ENCODE results near the gene EML6.

The EML6 gene

DNA sequence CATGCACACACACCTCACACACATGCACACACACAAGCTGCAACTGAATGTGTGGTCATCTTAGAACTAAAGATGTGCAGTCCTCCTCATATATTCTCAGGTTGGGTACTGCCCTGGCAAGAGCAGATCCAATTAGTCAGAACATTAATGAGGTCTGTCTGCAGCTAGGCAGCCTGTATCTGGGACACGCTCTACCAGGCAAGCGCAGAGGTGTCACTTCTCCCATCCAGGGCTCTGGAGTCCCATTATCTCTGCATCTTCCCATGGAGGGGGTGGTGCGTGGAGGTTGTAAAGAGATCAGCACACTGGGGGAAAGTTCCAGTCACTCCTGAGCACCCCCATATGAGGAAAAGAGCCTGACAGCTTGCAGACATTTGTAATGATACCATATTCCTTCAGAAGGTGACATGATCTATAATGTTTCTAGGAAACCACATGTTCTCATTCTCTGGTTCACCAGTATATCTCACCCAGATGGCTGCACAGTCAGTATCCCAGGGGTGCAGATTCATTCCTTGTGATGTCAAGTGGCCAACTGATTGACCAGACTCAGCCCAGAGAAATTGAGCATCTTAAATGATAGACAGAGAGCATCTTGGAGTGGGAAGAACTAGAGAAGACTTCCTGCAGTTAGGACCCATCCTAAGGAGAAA lies 231.4 kb downstream of the EML6 start:
- Mint-ChIP-seq H3K4me1 (ENCODE audit: low read depth) (peaks cover 8% of the 10 kb centered on the region), H3K36me3 (ENCODE audit: low read depth) (no peaks in the 10 kb centered on the region)

DNA sequence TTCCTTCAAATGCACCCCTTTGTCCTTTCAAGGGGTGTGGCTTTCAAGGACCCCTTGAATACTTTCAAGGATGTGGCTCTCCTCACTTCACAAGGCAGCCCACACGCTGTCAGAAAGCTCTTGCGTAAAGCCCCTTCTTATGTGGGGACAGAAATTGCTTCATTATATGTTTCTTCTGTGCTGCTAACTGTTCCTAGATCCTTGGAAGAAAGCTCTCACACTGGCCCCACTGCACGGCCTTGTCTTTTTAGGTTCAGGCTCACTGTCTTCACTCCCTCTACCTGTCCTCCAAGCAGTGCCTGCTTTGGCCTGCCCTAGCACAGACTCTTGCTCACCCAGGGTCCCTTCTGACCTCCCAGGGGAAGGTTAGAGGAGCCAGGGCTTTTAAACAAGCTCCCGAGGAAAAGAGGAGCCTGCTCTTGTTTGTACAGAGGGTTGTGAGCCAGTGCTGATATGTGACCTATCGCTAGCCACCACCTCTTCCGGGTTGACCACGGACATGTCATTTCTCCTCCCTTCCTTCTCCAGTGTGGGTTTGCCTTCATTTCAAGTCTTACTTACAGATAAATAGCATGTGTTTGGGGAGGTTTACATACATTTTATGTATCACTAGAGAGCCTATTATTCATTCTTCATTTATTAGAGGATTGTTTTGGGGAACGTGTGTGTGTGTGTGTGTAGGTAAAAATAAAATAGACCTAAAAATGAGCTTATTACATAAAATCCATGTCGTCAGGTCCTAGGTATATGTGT lies 232.1 kb downstream of the EML6 start:
- Mint-ChIP-seq H3K27ac (no peak overlapping the region), H3K27me3 (no peaks in the 10 kb centered on the region), H3K4me3 (no peak overlapping the region)

More for the DNA sequence above, 231.4 kb downstream of the EML6 start:
- Mint-ChIP-seq H3K9me3 (no peaks in the 10 kb centered on the region), H3K27me3 (no peaks in the 10 kb centered on the region), H3K27ac (no peak overlapping the region), H3K4me3 (no peak overlapping the region)
- DNase-seq = no peak

DNA sequence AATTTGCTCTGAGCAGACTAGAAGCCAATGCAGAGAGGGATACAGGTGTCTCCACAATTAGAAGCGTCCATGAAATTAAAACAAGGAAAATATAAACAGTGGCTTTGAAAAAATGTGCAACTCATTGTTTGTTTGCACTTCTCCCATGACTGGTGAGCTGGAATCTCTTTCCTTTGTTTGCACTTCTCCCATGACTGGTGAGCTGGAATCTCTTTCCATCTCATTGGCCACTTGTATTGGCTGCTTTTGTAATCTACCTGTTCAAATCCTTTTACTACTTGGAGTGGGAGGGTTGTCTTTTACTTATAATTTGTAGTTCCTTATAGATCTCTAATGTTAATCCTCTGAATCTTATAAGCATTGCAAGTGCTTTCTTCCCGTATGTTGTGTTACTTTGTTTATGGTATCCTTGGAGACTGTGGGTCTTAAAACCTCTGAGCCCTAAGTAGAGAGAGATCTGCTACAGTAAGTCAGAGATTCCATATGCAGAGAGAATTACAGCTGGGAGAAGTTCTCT lies 232.7 kb downstream of the EML6 start:
- H3K9me3 Mint-ChIP-seq = no peaks in the 10 kb centered on the region
- H3K4me3 Mint-ChIP-seq = no peak overlapping the region
- H3K27me3 Mint-ChIP-seq = no peaks in the 10 kb centered on the region
- no peak overlapping the region for H3K27ac Mint-ChIP-seq
- H3K4me1 Mint-ChIP-seq (ENCODE audit: low read depth) = peaks cover 8% of the 10 kb centered on the region
- no peak for DNase-seq
- no peaks in the 10 kb centered on the region for H3K36me3 Mint-ChIP-seq (ENCODE audit: low read depth)

More for the DNA sequence above, 232.1 kb downstream of the EML6 start:
- no peak for DNase-seq
- H3K9me3 Mint-ChIP-seq = no peaks in the 10 kb centered on the region
- H3K36me3 Mint-ChIP-seq (ENCODE audit: low read depth) = no peaks in the 10 kb centered on the region
- peaks cover 8% of the 10 kb centered on the region for H3K4me1 Mint-ChIP-seq (ENCODE audit: low read depth)

DNA sequence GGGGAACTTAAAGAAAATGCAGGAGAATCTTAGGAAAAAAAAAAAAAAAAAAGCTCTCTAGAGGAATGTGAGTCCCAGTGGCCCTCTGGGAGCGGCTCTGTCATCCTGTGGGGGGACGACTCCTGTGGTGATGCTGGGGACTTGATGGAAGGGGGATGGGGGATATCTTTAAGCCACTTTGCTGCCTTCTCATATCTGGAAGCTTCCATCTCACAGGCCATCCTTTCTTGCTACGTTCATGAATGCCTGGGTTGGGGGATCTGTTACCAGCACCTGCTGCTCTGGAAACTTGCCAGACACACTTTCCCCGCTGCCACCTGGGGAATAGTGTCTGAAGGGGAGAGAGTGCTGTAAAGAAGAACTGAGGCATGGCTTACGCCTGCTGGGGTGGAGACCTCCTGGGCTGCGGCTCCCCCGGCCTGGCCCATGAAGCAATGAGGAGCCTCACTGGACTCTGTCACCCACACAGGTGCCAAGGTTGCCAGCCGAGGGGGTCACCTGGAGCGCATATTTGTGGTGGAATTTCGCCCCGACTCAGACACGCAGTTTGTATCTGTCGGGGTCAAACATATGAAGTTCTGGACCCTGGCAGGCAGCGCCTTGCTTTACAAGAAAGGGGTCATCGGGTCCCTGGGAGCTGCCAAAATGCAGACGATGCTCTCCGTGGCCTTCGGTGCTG lies 234.0 kb downstream of the EML6 start:
- Mint-ChIP-seq H3K27ac (no peak overlapping the region), H3K36me3 (ENCODE audit: low read depth) (no peaks in the 10 kb centered on the region), H3K4me3 (no peak overlapping the region), H3K27me3 (no peaks in the 10 kb centered on the region), H3K9me3 (no peaks in the 10 kb centered on the region), H3K4me1 (ENCODE audit: low read depth) (peaks cover 8% of the 10 kb centered on the region)
- DNase-seq = no peak

DNA sequence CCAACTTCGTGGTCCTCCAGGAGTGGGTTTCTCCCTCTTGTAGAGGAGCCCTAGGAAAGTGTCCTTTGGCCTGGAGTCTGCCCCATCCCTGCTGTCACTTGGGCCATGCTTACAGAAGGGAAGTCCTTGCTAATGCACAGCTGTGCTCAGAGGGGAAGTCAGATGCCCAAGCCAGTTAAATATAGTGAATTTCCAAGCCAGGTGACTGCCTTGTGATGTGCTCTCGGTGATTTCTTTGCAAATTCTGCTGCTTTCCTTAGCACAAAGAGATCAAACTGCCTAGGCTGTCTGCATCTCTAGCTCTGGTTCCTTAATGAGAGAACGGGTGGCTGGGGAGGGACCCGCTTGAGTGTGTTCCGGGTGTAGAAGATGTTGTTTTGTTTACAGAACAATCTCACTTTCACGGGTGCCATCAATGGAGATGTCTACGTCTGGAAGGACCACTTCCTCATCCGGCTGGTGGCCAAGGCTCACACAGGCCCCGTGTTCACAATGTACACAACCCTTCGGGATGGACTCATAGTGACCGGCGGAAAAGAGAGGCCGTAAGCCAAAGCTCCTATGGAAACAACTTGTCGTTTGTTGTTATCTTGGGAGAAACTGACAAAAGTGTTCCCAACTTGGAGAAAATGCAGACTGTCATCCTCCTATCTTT lies 235.4 kb downstream of the EML6 start:
- no peaks in the 10 kb centered on the region for H3K4me1 Mint-ChIP-seq (ENCODE audit: low read depth)
- no peaks in the 10 kb centered on the region for H3K27me3 Mint-ChIP-seq
- H3K27ac Mint-ChIP-seq = no peak overlapping the region
- H3K9me3 Mint-ChIP-seq = no peaks in the 10 kb centered on the region
- no peak for DNase-seq
- no peak overlapping the region for H3K4me3 Mint-ChIP-seq
- H3K36me3 Mint-ChIP-seq (ENCODE audit: low read depth) = no peaks in the 10 kb centered on the region

DNA sequence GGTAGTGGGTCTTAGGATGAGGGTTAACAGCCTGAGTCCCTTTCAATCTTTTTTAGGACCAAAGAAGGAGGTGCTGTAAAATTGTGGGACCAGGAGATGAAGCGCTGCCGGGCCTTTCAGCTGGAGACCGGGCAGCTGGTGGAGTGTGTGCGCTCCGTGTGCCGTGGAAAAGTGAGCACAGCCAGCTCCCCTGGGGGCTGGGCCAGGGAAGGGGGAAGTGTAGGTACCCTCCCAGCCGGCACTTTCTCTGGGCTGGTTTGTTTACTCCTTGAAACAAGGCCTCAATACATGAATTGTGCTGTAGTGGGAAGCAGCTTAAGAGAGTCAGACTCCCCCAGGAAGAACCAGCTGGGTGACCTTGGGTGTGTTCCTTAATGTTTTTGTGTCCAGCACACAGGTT lies 236.7 kb downstream of the EML6 start:
- no peak for DNase-seq
- Mint-ChIP-seq H3K4me3 (no peak overlapping the region), H3K9me3 (no peaks in the 10 kb centered on the region), H3K27ac (no peak overlapping the region), H3K4me1 (ENCODE audit: low read depth) (peaks cover 11% of the 10 kb centered on the region), H3K36me3 (ENCODE audit: low read depth) (no peaks in the 10 kb centered on the region), H3K27me3 (no peaks in the 10 kb centered on the region)

DNA sequence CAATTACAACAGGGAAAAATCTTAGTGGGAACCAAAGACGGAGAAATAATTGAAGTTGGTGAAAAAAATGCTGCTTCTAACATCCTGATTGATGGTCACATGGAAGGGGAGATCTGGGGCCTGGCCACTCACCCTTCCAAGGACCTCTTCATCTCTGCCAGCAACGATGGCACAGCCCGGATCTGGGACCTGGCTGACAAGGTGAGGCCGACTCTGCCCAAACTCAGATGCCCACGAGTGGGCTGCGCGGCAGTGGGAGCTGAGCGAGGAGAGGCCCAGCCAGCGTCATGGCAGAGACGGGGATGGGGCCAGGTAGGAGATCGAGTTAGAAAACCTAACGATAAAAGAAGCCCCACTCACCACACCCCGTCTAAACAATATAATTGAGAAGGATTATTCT lies 239.0 kb downstream of the EML6 start:
- Mint-ChIP-seq H3K4me1 (ENCODE audit: low read depth) (peaks cover 32% of the 10 kb centered on the region), H3K9me3 (peaks cover 8% of the 10 kb centered on the region), H3K4me3 (no peak overlapping the region), H3K36me3 (ENCODE audit: low read depth) (peaks cover 8% of the 10 kb centered on the region), H3K27me3 (no peaks in the 10 kb centered on the region), H3K27ac (no peak overlapping the region)
- DNase-seq = no peak

DNA sequence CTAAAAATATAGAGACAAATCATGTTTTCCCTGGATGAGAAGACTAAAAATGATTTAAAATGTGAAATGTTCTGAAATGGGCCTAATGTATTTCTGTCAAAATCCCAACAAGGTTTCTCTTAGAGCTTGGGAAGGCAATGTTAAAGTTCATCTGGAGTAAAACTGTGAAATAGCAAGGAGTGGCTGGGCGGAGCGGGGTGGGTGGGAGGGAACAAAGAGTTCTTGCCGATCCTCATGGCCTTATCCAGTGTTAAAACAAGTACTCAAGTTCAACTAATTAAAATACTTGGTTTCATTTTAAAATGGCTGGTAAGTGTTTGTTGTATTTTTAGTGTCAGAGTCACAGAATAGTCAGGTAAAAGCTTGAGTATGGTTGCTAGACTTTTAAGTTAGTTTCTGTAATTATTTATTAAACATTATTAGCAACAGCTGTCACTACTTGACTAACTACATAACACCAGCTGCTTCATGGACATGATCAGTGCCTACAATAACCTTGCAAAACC lies 239.5 kb downstream of the EML6 start:
- peaks cover 32% of the 10 kb centered on the region for H3K4me1 Mint-ChIP-seq (ENCODE audit: low read depth)
- DNase-seq = no peak
- H3K9me3 Mint-ChIP-seq = peaks cover 8% of the 10 kb centered on the region
- H3K36me3 Mint-ChIP-seq (ENCODE audit: low read depth) = peaks cover 11% of the 10 kb centered on the region
- no peaks in the 10 kb centered on the region for H3K27me3 Mint-ChIP-seq
- H3K4me3 Mint-ChIP-seq = no peak overlapping the region
- H3K27ac Mint-ChIP-seq = no peak overlapping the region

DNA sequence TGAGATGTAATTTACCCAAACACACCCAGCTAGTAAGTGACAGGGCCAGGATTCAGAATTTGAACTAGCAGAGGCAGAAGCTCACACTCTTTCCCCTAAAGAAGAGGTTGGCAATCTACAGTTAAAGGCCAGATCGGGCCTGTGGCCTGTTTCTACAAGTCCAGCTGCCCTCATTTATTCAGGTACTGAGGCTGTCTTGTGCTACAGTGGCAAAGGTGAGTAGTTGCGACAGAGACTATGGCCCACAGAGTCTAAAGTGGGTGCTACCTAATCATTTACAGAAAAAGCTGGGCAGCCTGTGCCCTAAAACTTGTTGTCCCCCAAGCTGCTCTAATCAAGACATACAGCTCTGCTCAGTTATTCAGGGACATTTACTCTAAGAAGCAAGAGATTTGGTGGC lies 240.0 kb downstream of the EML6 start:
- DNase-seq = no peak
- no peak overlapping the region for H3K4me3 Mint-ChIP-seq
- H3K4me1 Mint-ChIP-seq (ENCODE audit: low read depth) = peaks cover 32% of the 10 kb centered on the region
- peaks cover 16% of the 10 kb centered on the region for H3K36me3 Mint-ChIP-seq (ENCODE audit: low read depth)
- no peaks in the 10 kb centered on the region for H3K27me3 Mint-ChIP-seq
- no peak overlapping the region for H3K27ac Mint-ChIP-seq
- H3K9me3 Mint-ChIP-seq = peaks cover 8% of the 10 kb centered on the region

DNA sequence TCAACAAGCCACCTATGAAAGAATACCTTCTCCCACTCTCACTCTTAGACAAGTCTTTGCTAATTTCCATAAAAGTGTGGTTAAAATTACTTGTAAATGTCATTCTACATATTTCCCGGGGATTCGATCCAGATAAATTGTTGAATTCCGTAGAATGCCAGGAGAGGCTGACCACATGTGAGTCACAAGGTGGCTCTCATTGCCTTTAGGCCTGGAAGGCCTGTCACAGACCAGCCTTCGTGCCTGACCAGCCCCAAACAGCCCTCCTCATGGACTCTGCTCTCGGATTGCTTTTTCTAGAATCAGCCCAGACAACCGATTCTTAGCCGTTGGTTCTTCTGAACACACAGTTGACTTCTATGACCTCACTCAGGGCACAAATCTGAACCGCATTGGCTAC lies 240.8 kb downstream of the EML6 start:
- Mint-ChIP-seq H3K27me3 (no peaks in the 10 kb centered on the region), H3K4me1 (ENCODE audit: low read depth) (peaks cover 32% of the 10 kb centered on the region), H3K36me3 (ENCODE audit: low read depth) (peaks cover 22% of the 10 kb centered on the region), H3K9me3 (peaks cover 8% of the 10 kb centered on the region), H3K27ac (no peak overlapping the region), H3K4me3 (no peak overlapping the region)
- no peak for DNase-seq

DNA sequence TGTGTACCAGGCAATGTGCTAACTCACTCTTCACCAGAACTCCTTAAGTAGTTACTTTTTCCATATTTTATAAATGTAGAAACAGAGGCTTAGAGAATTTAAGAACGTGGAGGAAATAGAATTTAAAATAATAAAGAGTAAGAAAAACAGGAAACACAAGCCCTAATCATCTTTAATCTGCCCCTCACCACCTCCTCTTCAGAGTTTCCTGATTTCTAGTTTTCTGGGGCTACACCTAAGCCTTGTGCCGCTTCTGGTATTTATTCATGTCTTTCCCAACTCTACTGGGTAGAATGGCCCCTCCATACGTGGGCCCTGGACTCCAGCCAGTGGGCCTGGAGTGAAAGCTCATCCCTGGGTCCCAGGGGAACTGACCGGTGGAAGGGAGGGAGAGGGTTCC lies 241.4 kb downstream of the EML6 start:
- H3K4me3 Mint-ChIP-seq = no peak overlapping the region
- no peaks in the 10 kb centered on the region for H3K27me3 Mint-ChIP-seq
- DNase-seq = no peak
- H3K4me1 Mint-ChIP-seq (ENCODE audit: low read depth) = peaks cover 32% of the 10 kb centered on the region
- no peak overlapping the region for H3K27ac Mint-ChIP-seq
- H3K9me3 Mint-ChIP-seq = peaks cover 8% of the 10 kb centered on the region
- peaks cover 27% of the 10 kb centered on the region for H3K36me3 Mint-ChIP-seq (ENCODE audit: low read depth)

DNA sequence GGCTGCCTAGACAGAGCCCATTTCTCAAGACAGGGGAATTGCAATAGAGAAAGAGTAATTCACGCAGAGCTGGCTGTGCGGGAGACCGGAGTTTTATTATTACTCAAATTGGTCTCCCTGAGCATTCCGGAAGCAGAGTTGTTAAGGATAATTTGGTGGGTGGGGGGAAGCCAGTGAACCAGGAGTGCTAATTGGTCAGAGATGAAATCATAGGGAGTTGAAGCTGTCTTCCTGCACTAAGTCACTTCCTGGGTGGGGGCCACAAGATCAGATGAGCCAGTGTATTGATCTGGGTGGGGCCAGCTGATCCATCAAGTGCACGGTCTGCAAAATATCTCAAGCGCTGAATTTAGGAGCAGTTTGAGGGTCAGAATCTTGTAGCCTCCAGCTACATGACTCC lies 242.0 kb downstream of the EML6 start:
- H3K4me1 Mint-ChIP-seq (ENCODE audit: low read depth) = peaks cover 32% of the 10 kb centered on the region
- no peak overlapping the region for H3K4me3 Mint-ChIP-seq
- no peaks in the 10 kb centered on the region for H3K27me3 Mint-ChIP-seq
- peaks cover 33% of the 10 kb centered on the region for H3K36me3 Mint-ChIP-seq (ENCODE audit: low read depth)
- no peak for DNase-seq
- peaks cover 8% of the 10 kb centered on the region for H3K9me3 Mint-ChIP-seq
- H3K27ac Mint-ChIP-seq = no peak overlapping the region

DNA sequence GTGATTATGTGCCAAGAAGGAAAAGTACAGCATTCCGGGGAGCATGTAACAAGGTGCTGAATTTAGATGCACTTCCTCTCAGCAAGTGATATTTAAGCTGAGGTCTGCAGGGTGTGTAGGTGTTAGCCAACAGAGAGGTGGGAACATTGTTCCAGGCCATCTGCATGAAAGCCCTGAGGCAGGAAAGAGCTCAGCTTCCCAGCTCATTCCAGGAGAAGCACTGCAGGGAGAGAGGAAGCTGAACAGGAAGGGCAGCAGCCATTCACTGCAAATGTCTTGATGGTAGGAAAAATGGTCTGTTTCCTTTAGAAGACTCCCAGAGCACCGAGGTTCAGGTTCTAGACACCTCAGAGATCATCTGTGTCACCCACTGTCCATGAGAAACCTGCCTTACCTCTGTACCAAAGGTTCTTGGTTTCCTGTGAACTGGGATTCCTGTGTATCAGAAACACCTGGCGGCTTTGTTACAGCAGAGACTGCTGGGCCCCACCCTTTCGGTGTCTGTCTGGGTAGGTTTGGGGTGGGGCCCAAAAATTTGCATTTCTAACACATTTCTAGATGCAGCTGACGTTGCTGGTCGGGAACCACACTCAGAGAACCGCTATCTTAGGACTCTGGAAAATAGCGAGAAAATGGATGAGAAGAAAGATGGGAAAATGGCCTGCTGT lies 242.8 kb downstream of the EML6 start:
- no peak for DNase-seq
- Mint-ChIP-seq H3K9me3 (peaks cover 8% of the 10 kb centered on the region), H3K4me3 (no peak overlapping the region), H3K36me3 (ENCODE audit: low read depth) (peaks cover 41% of the 10 kb centered on the region), H3K27ac (no peak overlapping the region), H3K27me3 (no peaks in the 10 kb centered on the region), H3K4me1 (ENCODE audit: low read depth) (peaks cover 39% of the 10 kb centered on the region)

DNA sequence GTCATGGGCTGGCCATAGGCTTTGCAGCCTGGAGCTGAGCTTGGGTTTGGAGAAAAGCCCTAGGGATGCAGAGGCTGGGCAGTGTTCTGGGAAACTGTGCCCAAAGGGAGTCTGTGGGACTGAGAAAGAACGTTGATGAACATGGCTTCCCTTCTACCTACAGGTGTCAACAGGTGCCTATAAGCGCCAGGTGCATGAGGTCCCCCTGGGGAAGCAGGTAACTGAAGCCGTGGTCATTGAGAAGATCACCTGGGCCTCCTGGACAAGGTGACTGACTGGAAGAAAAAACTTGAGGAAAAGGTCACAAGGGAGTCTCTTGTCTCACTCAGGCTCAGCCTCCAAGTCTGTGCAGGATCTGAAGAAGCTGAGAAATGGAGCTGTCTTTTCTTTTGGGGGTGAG lies 243.4 kb downstream of the EML6 start:
- Mint-ChIP-seq H3K4me1 (ENCODE audit: low read depth) (peaks cover 41% of the 10 kb centered on the region), H3K4me3 (no peak overlapping the region), H3K27me3 (no peaks in the 10 kb centered on the region), H3K36me3 (ENCODE audit: low read depth) (peaks cover 46% of the 10 kb centered on the region), H3K27ac (peak overlapping the region; percentile 18), H3K9me3 (peaks cover 8% of the 10 kb centered on the region)
- no peak for DNase-seq
